Limb (tissue), 2 donors: Measurements from ENCODE around the gene DLG5.
A peak's percentile ranks its signal among the peaks of the same experiment; 100 is the strongest.

Experiments
- DNase-seq, 2 donors: peaks; one replicate each; pipeline ENCODE4 v3.0.0-alpha.2; 2016; ENCODE audit errors: extremely low spot score in 2 of 2

The DLG5 gene

DNA sequence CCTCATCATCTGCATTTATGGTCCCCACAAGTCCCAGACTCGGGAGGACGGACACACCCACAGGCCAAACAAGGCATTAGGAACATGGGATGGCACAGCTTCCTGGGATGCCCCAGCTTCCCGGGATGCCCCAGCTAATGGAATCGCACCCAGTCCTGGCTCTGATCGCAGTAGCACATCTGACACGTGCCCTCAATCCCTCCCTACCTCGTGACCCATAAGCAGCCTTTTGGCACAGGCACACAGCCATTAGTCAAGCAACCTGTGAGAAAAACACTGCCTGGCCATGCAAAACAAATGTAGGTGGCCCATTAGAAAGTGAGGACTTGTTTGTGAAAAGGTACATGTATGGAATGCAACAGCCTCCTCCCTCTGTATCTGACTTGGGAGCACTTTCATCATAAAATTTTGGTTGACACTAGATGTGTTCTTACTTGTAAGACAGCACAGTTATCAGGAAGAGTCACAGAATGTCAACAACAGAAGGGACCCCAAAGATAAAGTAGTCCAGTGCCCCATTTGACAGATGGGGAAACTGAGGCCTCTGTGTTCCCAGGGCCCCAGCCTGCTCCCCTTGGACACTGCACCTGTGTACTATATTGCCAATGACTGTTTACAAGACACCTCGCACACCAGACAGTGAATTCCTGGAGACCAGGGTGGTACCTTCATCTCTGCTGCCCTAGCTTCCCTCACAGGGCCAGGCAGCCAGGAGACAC is 34.4 kb downstream of the DLG5 start:
- DNase-seq: no peak

DNA sequence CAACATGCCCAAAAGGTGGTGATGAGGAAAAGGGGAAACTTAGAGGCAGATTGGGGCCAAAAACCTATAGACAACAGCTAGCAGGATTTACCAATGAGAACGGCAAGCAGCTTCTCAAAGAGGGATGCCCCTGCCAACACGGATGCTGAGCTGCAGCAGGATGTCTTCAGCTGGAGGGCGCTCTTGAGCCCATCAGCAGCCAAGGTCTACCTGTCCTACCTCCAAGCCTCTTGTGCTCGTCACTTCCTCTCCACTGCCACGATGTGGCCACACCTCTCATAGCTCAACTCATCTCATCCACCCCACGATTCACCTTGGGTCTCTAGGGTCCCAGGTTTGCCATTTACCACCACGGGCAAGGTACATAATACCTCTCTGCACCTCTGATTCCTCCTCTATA is 36.5 kb downstream of the DLG5 start:
- DNase-seq: no peak

DNA sequence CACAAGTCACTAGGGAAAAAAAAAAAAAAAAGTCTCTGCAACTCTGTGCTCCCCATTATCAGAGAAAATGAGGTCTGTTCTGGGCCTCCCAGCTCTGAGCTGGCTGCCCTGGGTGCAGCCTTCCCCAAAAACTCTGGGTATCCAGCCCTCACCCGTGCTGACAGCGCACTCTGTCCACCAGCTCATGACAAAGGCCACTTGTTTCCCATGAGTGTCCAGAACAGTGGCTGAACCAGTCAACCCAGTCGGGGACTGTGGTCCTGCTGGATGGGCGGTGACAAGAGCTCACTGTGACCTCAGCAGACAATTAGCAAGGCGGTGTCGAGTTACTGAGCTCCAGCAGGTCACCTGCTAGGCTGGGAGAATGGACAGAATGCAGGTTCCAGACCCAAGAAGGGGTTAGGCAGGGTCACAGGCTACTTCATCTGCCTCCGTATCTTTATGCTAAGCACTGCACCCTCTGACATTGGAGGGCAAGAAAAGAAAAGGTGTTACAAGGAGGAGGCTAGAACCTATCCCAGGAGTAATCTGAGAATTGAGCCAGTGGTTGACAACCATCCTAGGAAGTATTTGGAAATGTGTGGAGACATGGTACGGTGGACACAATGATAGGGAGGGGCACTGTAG is 37.2 kb downstream of the DLG5 start:
- no peak for DNase-seq

DNA sequence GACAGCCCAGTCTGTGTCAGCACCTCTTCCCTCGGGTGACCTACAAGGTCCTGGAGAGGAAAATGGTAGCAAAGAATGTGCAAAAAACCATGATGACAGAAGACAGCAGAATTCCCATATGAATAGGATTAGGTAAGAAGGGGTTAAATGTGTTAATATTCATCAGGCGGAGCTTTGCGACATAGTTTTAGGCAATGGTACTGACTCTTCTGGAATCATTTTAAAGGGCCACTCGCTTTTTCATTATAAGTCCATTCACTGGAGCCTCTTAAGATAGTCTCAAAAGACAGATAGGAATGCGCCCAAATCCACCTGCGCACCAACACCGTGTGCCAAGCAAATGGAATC is 38.2 kb downstream of the DLG5 start:
- DNase-seq: no peak

- no peak for DNase-seq
Measured at GRCh38 chr10:77887631-77888355, 38.8 kb downstream of the DLG5 start.

DNA sequence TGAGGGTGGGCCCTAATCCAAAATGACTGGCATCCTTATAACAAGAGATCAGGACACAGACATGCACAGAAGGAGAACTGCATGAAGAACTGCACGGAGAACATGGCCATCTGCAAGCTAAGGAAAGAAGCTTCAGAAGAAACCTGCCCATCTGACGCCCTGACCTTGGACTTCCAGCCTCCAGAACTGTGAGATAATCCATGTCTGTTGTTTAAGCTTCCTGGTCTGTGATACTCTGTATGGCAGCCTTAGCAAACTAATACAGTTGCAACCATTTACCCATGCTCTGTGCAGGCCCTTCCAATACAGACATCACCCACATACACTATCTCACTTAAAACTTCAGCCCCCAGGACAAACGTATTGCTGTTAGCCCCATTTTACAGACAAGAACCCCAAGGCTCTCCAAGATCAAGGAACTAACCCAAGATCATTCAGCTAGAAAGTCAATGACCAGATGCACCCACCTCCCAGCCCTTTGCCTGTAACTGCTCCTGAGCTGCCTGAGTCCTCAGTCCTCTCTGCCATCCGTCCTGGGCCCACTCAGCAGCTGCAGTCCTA is 39.7 kb downstream of the DLG5 start:
- DNase-seq: no peak

- no peak for DNase-seq
Measured at GRCh38 chr10:77884181-77884580, 42.4 kb downstream of the DLG5 start.

DNA sequence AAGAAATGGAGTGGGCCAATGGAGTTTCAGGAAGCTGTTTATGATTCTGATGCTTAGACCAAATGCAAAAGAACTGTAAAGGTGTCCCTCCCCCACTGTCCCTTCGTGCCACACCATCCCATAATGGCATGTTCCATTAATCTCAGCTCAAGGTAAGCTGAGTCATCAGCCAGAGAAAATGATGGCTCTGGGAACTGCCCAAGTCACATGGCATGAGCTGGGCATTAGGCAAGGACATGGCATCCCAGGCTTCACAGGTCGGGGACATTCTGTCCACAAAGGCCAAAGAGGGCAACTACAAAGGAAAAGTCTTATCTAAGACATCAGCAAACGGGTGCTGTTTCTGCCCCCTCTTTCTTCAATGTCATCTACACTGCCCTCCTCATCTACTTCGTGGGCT is 44.9 kb downstream of the DLG5 start:
- DNase-seq: no peak

DNA sequence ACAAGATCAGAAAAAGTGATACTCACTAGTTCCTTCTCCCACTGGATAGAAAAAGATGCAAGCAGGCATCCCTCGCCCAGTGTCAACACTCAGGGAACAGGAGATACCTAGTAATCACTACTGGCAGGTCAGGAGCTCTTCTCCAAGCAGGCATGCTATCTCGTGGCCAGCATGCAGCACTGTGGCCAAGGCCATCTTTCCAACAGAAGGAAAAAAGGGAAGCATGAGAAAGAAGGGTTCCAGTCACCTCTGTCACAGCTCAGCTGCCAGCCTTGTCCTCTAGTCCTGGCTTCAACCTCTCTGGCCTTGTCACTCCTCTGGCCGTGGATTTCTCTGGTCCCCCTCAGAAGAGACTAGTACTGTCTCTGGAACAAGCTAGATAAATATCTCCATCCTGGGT is 45.3 kb downstream of the DLG5 start:
- DNase-seq: no peak

- no peak for DNase-seq
Measured at GRCh38 chr10:77879710-77880109, 46.8 kb downstream of the DLG5 start.

GRCh38 chr10:77879065-77879464 is 47.5 kb downstream of the DLG5 start:
- DNase-seq: no peak

- no peak for DNase-seq
Measured at GRCh38 chr10:77877441-77878344, 48.9 kb downstream of the DLG5 start.

DNA sequence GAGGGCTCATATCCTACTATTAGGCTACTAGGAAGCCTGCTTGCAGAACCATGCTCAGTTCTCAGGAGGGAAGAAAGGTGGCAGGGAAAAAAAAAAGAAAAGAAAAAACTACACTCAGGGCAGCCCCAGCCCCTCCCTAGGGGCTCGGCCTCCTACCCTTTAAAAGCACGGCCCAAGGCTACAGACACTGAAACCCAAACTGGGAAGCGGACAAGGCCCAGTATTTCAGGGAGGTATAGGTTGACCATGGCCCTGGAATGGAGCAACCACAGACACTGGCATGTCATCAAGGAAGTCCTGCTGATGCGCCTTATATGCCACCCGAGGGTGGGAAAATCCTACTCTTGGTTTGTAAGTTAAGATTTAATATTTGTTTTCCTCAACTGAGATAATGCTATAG is 50.8 kb downstream of the DLG5 start:
- no peak for DNase-seq

- no peak for DNase-seq
Measured at GRCh38 chr10:77874872-77875271, 51.7 kb downstream of the DLG5 start.

DNA sequence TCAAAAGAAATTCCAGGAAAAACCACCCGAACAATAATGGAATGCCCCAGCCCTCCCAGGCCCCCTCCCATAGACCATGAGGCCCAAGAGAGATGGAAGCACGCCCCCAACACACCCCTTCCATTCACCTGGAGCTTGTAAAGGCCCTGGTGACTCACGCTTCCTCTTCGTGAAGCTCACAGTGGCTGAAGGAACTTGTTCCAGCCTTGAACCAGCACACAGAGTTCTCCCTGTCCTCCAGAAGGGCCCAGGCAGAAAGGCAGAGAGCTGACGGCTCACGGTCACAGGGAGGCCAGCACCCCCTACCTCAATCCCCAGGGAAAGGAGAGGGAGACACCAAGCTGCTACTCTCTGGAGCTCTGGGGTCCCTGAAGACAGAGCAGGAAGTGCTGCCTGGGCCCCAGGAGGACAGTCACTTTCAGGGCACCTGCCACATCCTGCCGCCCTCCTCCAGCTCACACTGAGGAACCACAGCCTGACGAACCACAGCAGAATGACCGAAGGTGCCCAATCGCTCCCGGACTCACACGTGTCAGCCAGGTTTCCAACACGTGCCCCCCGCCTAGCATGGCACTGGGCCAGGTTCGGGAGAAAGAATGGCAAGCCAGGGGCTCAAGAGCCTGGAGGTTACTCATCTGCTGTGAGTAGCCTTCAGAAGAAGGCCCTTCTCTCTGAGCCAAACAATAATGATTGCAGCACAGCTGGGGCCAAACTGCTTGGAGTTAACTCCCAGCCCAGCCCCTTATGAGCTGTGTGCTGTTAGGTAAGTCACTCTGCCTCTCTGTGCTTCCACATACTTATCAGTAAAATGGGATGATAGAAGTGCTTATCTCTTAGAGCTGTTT is 52.8 kb downstream of the DLG5 start:
- DNase-seq: no peak

GRCh38 chr10:77872947-77873535 is 53.5 kb downstream of the DLG5 start:
- DNase-seq: no peak

DNA sequence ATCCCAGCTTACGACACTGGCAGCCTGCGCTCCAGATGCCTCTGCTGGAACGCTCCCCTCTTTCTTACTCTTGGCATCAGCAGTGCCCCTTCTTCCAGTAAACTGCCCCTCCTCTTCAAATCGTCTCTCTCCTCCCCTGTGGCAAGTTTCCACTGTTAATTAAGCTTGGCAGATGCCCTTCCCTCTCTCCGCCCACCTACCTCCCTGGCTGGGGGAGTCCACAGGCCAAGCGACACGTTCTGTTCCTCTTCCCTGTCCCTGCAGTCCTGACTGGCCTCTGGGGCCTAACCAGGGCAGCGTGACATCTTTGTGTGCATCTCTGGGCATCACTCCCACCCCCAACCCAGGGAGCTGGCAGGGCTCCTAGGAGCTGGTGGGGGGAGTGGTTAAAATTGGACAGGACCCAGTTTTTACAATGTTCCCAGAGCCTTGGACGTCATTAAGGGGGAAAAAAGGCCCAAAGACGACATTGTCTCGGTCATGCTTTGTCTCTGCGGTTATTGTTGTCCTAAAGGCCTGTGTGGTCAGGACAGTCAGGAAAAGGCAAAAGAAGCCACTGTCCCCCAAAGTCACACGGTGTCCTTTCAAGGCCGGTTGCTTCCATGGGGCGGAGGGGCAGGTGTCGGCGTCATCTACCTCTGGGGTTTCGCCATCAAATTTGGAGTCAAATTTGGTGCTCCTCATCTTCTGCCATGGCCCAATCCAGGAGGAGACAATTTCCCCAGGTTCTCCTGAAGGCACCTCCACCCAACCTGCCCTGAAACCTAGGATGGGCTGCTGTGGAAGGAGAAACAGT is 54.2 kb downstream of the DLG5 start:
- DNase-seq: peak in 1 of 2 donors; percentile 60

DNA sequence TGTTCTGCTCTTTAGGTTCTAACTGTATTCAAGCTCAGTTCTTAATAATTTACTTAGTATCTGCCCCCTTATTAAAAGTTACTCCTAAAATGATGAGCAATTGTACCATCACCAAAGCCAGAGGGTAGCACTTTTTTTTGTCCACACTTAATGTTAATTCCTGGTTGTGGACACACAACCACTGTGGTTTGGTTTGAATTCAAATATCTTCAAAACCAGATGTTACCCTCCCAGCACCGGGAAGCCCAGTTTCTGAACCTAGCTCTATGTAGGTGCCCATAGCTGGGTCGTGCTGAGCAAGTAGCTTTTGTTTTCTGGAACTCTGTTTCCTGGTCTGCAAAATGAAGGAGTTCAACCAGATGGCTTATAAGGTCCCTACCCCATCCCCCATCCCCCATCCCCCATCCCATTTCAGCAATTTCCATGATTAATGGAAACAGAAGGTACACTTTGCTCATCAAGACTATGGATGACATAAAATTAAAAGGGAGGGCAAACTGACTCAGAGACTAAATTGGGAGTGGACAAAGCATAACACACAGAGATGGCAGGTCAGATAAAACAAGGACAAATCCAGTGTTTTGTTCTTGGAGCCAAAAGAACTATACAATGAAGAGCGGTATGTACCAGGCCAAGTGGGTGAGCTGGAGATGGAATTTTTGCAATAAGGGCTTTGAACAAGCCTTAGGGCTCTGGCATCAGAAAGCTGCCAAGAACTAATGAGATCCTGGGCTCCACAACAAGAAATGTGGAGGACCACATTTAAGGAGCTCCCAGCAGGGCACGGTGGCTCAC is 56.7 kb downstream of the DLG5 start:
- no peak for DNase-seq

DNA sequence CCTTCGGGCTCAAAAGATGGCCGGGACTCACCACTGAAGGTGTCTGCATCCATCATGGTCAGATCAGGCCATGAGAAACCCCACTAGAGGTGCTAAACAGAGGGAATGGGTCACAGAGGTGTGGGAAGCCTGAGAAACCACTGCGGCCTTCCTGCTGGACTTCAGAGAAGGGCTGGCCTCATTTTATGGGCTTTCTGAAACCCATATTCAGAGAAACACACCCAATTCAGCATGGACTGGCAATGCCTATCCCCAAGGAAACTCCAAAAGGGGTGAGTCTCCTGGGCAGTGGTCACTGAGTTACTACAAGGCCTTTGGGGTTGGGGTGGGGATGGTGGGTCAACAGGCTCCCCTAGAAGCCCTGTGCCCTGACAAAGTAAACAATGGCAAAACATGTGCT is 58.0 kb downstream of the DLG5 start:
- no peak for DNase-seq
